ENCODE measurements around the gene LSAMP.

The LSAMP gene

GRCh38 chr3:116256843-116257485 is 188.3 kb downstream of the LSAMP start:
- H3K27me3 ChIP-seq (ENCODE audit: control insufficient read depth, insufficient read depth, low read length): peaks cover 52% of the 10 kb centered on the region
- H3K4me3 ChIP-seq (ENCODE audit: low read length): no peak overlapping the region
- H3K27ac ChIP-seq (ENCODE audit: low read length): no peak overlapping the region
- H3K4me1 ChIP-seq (ENCODE audit: control insufficient read depth, low read depth, low read length): peaks cover 48% of the 10 kb centered on the region
- H3K36me3 ChIP-seq (ENCODE audit: control insufficient read depth, low read depth, low read length): no peaks in the 10 kb centered on the region
- H3K9ac ChIP-seq (ENCODE audit: low read length): no peak overlapping the region
- H3K9me3 ChIP-seq (ENCODE audit: control insufficient read depth, low read depth, low read length): no peaks in the 10 kb centered on the region

DNA sequence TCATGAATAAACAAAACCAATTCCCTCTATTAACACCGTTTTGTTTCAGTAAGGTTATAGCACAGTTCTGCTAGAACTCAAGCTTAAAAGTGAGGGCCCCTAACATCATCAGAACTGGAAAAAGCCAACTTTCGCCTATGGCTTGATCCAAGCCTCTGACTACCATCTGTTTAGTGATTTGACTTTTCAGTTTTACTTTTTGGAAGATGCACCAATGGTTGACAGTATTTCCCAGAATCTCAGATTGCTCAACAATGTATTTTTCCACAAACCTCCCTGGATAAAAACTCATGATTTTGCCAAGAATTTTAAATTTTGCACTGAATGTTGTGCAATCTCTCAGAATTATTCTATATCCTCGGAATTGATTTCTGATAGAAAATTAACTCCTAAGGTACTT is 190.7 kb downstream of the LSAMP start:
- H3K4me1 ChIP-seq (ENCODE audit: control insufficient read depth, low read depth, low read length): peaks cover 28% of the 10 kb centered on the region
- no peaks in the 10 kb centered on the region for H3K9me3 ChIP-seq (ENCODE audit: control insufficient read depth, low read depth, low read length)
- H3K27me3 ChIP-seq (ENCODE audit: control insufficient read depth, insufficient read depth, low read length): peaks cover 34% of the 10 kb centered on the region
- H3K4me3 ChIP-seq (ENCODE audit: low read length): no peak overlapping the region
- H3K27ac ChIP-seq (ENCODE audit: low read length): no peak overlapping the region
- H3K9ac ChIP-seq (ENCODE audit: low read length): no peak overlapping the region
- H3K36me3 ChIP-seq (ENCODE audit: control insufficient read depth, low read depth, low read length): no peaks in the 10 kb centered on the region

- no peak overlapping the region for H3K9ac ChIP-seq (ENCODE audit: low read length)
- H3K27ac ChIP-seq (ENCODE audit: low read length): no peak overlapping the region
Measured at GRCh38 chr3:116253511-116253910, 191.8 kb downstream of the LSAMP start.

DNA sequence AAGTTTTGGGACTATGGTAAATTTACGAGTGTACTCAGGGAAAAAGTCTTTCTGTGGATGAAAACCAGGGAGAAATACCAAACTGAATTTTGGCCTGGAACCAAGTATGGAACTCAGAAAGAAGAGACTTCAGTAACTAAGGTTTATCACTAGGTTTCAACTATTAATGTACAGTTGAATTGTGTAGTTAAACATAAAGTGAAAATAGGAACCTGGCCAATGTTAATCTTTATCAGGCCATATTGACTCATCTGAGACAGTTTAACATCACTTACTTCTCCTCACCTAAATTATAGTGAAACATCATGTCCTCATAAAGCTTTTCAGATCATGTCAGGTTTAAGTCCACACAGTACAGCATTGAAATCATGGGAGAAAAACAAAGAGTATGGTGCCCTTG is 197.7 kb downstream of the LSAMP start:
- Histone ChIP-seq H3K9me3 (ENCODE audit: control insufficient read depth, low read depth, low read length) (no peaks in the 10 kb centered on the region), H3K9ac (ENCODE audit: low read length) (no peak overlapping the region), H3K27me3 (ENCODE audit: control insufficient read depth, insufficient read depth, low read length) (no peaks in the 10 kb centered on the region), H3K4me3 (ENCODE audit: low read length) (no peak overlapping the region), H3K4me1 (ENCODE audit: control insufficient read depth, low read depth, low read length) (peaks cover 5% of the 10 kb centered on the region), H3K36me3 (ENCODE audit: control insufficient read depth, low read depth, low read length) (no peaks in the 10 kb centered on the region), H3K27ac (ENCODE audit: low read length) (no peak overlapping the region)

More at GRCh38 chr3:116253511-116253910, 191.8 kb downstream of the LSAMP start:
- Histone ChIP-seq H3K4me3 (ENCODE audit: low read length) (no peak overlapping the region), H3K36me3 (ENCODE audit: control insufficient read depth, low read depth, low read length) (no peaks in the 10 kb centered on the region), H3K4me1 (ENCODE audit: control insufficient read depth, low read depth, low read length) (peaks cover 18% of the 10 kb centered on the region), H3K27me3 (ENCODE audit: control insufficient read depth, insufficient read depth, low read length) (peaks cover 23% of the 10 kb centered on the region), H3K9me3 (ENCODE audit: control insufficient read depth, low read depth, low read length) (no peaks in the 10 kb centered on the region)

GRCh38 chr3:116246406-116246980 is 198.8 kb downstream of the LSAMP start:
- H3K9ac ChIP-seq (ENCODE audit: low read length): no peak overlapping the region
- H3K27me3 ChIP-seq (ENCODE audit: control insufficient read depth, insufficient read depth, low read length): no peaks in the 10 kb centered on the region
- no peak overlapping the region for H3K4me3 ChIP-seq (ENCODE audit: low read length)
- no peaks in the 10 kb centered on the region for H3K9me3 ChIP-seq (ENCODE audit: control insufficient read depth, low read depth, low read length)
- H3K27ac ChIP-seq (ENCODE audit: low read length): no peak overlapping the region
- H3K4me1 ChIP-seq (ENCODE audit: control insufficient read depth, low read depth, low read length): peaks cover 5% of the 10 kb centered on the region
- H3K36me3 ChIP-seq (ENCODE audit: control insufficient read depth, low read depth, low read length): no peaks in the 10 kb centered on the region

DNA sequence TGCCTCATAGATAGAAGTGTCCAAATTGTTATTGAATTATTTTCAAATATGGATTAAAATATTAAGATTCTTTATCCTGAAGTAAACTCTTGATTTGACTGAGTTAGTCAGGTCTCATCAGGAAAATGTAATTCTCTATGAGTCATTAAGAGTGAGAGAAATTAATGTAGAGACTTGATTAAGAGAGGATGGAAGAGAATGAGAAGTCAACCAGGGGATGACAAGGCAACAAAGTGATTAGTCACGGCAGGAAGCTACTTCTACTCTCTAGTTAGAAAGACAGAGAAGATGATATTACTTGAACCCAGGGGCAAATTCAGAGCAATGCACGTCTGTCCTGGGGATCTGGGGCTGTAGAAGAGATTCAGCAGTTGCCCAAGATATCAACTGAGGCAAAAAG is 202.5 kb downstream of the LSAMP start:
- no peaks in the 10 kb centered on the region for H3K27me3 ChIP-seq (ENCODE audit: control insufficient read depth, insufficient read depth, low read length)
- peaks cover 5% of the 10 kb centered on the region for H3K4me1 ChIP-seq (ENCODE audit: control insufficient read depth, low read depth, low read length)
- no peaks in the 10 kb centered on the region for H3K9me3 ChIP-seq (ENCODE audit: control insufficient read depth, low read depth, low read length)
- H3K4me3 ChIP-seq (ENCODE audit: low read length): no peak overlapping the region
- H3K27ac ChIP-seq (ENCODE audit: low read length): no peak overlapping the region
- no peaks in the 10 kb centered on the region for H3K36me3 ChIP-seq (ENCODE audit: control insufficient read depth, low read depth, low read length)
- no peak overlapping the region for H3K9ac ChIP-seq (ENCODE audit: low read length)

GRCh38 chr3:116241677-116242076 is 203.6 kb downstream of the LSAMP start:
- Histone ChIP-seq H3K27ac (ENCODE audit: low read length) (no peak overlapping the region), H3K4me1 (ENCODE audit: control insufficient read depth, low read depth, low read length) (peaks cover 5% of the 10 kb centered on the region), H3K9me3 (ENCODE audit: control insufficient read depth, low read depth, low read length) (no peaks in the 10 kb centered on the region), H3K36me3 (ENCODE audit: control insufficient read depth, low read depth, low read length) (no peaks in the 10 kb centered on the region), H3K9ac (ENCODE audit: low read length) (no peak overlapping the region), H3K27me3 (ENCODE audit: control insufficient read depth, insufficient read depth, low read length) (no peaks in the 10 kb centered on the region), H3K4me3 (ENCODE audit: low read length) (no peak overlapping the region)

- no peak overlapping the region for H3K4me3 ChIP-seq (ENCODE audit: low read length)
- no peaks in the 10 kb centered on the region for H3K9me3 ChIP-seq (ENCODE audit: control insufficient read depth, low read depth, low read length)
- peaks cover 5% of the 10 kb centered on the region for H3K4me1 ChIP-seq (ENCODE audit: control insufficient read depth, low read depth, low read length)
- H3K27me3 ChIP-seq (ENCODE audit: control insufficient read depth, insufficient read depth, low read length): no peaks in the 10 kb centered on the region
- H3K36me3 ChIP-seq (ENCODE audit: control insufficient read depth, low read depth, low read length): no peaks in the 10 kb centered on the region
- H3K27ac ChIP-seq (ENCODE audit: low read length): no peak overlapping the region
- no peak overlapping the region for H3K9ac ChIP-seq (ENCODE audit: low read length)
Measured at GRCh38 chr3:116240261-116240660, 205.0 kb downstream of the LSAMP start.

DNA sequence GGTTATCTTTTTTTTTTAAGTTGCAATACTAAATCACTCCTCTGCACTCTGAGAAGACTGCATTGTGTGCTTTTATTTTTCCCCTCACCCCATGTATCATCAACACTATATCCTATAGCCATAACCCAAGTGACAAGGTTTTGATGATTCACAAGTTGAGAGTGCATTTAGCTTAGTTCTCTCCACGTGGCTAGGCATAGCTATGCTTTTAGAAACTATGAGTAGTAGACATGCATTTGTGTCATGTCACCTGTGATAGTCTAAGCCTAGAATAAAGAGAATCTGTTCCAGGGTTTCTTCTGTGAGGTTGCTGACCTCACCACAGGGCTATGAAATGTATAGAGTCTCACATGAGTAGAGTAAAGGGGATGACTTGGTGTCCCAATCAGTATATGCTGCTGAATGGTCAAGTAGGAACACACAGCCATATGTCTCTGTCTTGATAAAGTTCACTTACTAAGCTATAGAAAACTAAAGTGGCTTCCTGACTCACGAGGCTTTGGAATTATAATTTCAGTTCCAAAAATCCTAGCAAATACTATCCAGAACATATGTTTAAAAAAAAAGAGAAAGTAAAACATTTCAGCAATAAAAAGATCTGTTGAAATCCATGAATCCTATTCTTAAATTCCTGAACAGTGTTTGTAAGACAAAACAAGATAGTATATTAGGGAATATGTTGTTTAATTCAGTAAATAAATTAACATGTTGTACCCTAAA is 206.3 kb downstream of the LSAMP start:
- Histone ChIP-seq H3K4me1 (ENCODE audit: control insufficient read depth, low read depth, low read length) (peaks cover 5% of the 10 kb centered on the region), H3K36me3 (ENCODE audit: control insufficient read depth, low read depth, low read length) (no peaks in the 10 kb centered on the region), H3K27ac (ENCODE audit: low read length) (no peak overlapping the region), H3K27me3 (ENCODE audit: control insufficient read depth, insufficient read depth, low read length) (no peaks in the 10 kb centered on the region), H3K4me3 (ENCODE audit: low read length) (no peak overlapping the region), H3K9me3 (ENCODE audit: control insufficient read depth, low read depth, low read length) (no peaks in the 10 kb centered on the region), H3K9ac (ENCODE audit: low read length) (no peak overlapping the region)

DNA sequence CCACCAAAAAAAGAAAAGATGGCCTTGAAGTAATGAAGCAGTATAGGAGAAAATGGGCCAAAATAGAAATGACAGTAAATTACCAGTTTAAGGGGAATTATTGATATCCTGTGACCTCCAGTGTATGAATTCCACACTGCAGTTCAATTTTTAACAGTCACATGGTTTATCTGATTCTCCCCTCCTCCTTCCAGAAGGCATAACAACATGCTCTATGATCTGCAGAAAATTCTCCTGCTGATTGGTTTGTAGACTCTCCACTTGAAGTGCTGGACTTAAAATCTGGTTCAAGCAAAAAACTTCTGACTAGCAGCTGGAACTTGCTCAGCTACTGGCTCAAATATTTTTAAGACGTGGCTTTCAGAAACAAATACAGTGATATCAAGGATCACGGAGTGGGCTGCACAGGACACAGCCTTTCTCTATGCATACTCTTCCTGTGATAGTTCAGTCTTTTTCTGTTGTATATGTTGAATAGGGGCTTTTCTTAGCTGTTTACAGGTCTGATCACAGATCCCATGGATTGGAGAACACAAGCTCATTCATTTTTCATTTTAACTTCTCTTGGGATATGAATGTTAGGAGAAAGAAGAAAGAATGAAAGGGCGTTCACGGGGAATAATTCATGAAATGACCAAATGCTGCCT is 211.5 kb downstream of the LSAMP start:
- no peak overlapping the region for H3K9ac ChIP-seq (ENCODE audit: low read length)
- no peaks in the 10 kb centered on the region for H3K36me3 ChIP-seq (ENCODE audit: control insufficient read depth, low read depth, low read length)
- H3K27me3 ChIP-seq (ENCODE audit: control insufficient read depth, insufficient read depth, low read length): no peaks in the 10 kb centered on the region
- H3K4me1 ChIP-seq (ENCODE audit: control insufficient read depth, low read depth, low read length): no peaks in the 10 kb centered on the region
- H3K27ac ChIP-seq (ENCODE audit: low read length): no peak overlapping the region
- no peak overlapping the region for H3K4me3 ChIP-seq (ENCODE audit: low read length)
- H3K9me3 ChIP-seq (ENCODE audit: control insufficient read depth, low read depth, low read length): no peaks in the 10 kb centered on the region

GRCh38 chr3:116230431-116231020 is 214.8 kb downstream of the LSAMP start:
- H3K27ac ChIP-seq (ENCODE audit: low read length): no peak overlapping the region
- no peak overlapping the region for H3K9ac ChIP-seq (ENCODE audit: low read length)
- no peaks in the 10 kb centered on the region for H3K4me1 ChIP-seq (ENCODE audit: control insufficient read depth, low read depth, low read length)
- H3K36me3 ChIP-seq (ENCODE audit: control insufficient read depth, low read depth, low read length): no peaks in the 10 kb centered on the region
- no peak overlapping the region for H3K4me3 ChIP-seq (ENCODE audit: low read length)
- no peaks in the 10 kb centered on the region for H3K9me3 ChIP-seq (ENCODE audit: control insufficient read depth, low read depth, low read length)
- no peaks in the 10 kb centered on the region for H3K27me3 ChIP-seq (ENCODE audit: control insufficient read depth, insufficient read depth, low read length)
